Endothelial cell of umbilical vein (primary cell): ENCODE results near the gene ENC1. TPM values are rescaled to one million over a fixed set of nuclear protein-coding genes. Genes with fewer than 3 reads are reported as not detected.

Experiments used
- BruUV-seq: library from RNA; stranded (reverse); fragments of 400-500 nt; replicated peaks from 2 replicates; lab custom pipeline; 2021; lab: Mats Ljungman, UMichigan
- CTCF ChIA-PET: fragments of 300-600, 350-600 bp; sonication (Branson Sonifier 250); formaldehyde crosslinking; loops from one replicate; lab custom pipeline; 2021; ENCODE audit warnings: antibody characterized with exemption, inconsistent platforms; lab: Charles Lee
- POLR2A ChIA-PET: fragments of 300-600, 350-600 bp; sonication (Branson Sonifier 250); formaldehyde crosslinking; loops from one replicate; lab custom pipeline; 2021; ENCODE audit warnings: antibody characterized with exemption, inconsistent platforms; lab: Charles Lee
- DNase-seq: peaks from one replicate; pipeline ENCODE4 v3.0.0-alpha.2; 2011; ENCODE audit warnings: low read depth, low spot score
- FAIRE-seq: peaks from 2 replicates; lab custom pipeline; 2011; peaks lifted over from hg19 to GRCh38; lab: Jason Lieb, UNC
- H2AFZ ChIP-seq: 2 replicates; pipeline ENCODE4 v1.6.0; 2012; ENCODE audit warnings: low read depth, low read length, control low read depth, inconsistent platforms
- H3K27ac ChIP-seq: 2 replicates; pipeline ENCODE4 v1.5.1; 2011; ENCODE audit warnings: low read depth, mild to moderate bottlenecking, control low read depth, low read length, moderate library complexity; ENCODE audit not compliant: insufficient read depth
- H3K27me3 ChIP-seq, 2 experiments: 2 replicates each; pipeline versions ENCODE4 v1.6.0 to v1.6.1; 2011; ENCODE audit warnings: low read length in 2 of 2, mixed read lengths in 1 of 2; ENCODE audit not compliant: control insufficient read depth in 2 of 2, insufficient read depth in 2 of 2
- H3K36me3 ChIP-seq, 2 experiments: 2 replicates in 1 of 2; 3 replicates in 1 of 2; pipeline ENCODE4 v1.5.1; 2011; ENCODE audit warnings: low read length in 2 of 2, mild to moderate bottlenecking in 1 of 2, moderate library complexity in 1 of 2; ENCODE audit not compliant: control insufficient read depth in 2 of 2, insufficient read depth in 2 of 2; ENCODE audit errors: extremely low read depth in 1 of 2
- H3K4me1 ChIP-seq: 3 replicates; pipeline ENCODE4 v1.5.1; 2011; ENCODE audit warnings: mild to moderate bottlenecking, low read length; ENCODE audit not compliant: control insufficient read depth, insufficient read depth; ENCODE audit errors: extremely low read depth
- H3K4me2 ChIP-seq: 2 replicates; pipeline ENCODE4 v1.6.1; 2011; ENCODE audit warnings: low read length, control low read depth, mixed read lengths; ENCODE audit not compliant: insufficient read depth
- H3K4me3 ChIP-seq, 3 experiments: fragments of 200-600 bp in 1 of 3; sonication (generic), shearing (Covaris generic) in 1 of 3; replicated peaks in 1 of 3; 2 replicates each; pipeline ENCODE4 v1.5.1; 2011 to 2016; ENCODE audit warnings: control low read depth in 3 of 3, low read length in 3 of 3, mild to moderate bottlenecking in 2 of 3, inconsistent platforms in 1 of 3, low read depth in 1 of 3, moderate library complexity in 1 of 3; ENCODE audit not compliant: insufficient read depth in 1 of 3
- H3K79me2 ChIP-seq: 2 replicates; pipeline ENCODE4 v1.6.0; 2012; ENCODE audit warnings: low read length, inconsistent platforms; ENCODE audit not compliant: control insufficient read depth, insufficient read depth
- H3K9ac ChIP-seq: replicated peaks from 2 replicates; pipeline ENCODE3; 2011; ENCODE audit warnings: low read length, control low read depth; ENCODE audit not compliant: insufficient read depth; ENCODE audit errors: extremely low read depth
- H3K9me1 ChIP-seq: replicated peaks from 3 replicates; pipeline ENCODE4 v1.6.0; 2011; ENCODE audit warnings: mild to moderate bottlenecking, low read length; ENCODE audit not compliant: control insufficient read depth, insufficient read depth; ENCODE audit errors: extremely low read depth
- H3K9me3 ChIP-seq: replicated peaks from 2 replicates; pipeline ENCODE4 v1.5.1; 2012; ENCODE audit warnings: low read length, inconsistent platforms; ENCODE audit not compliant: control insufficient read depth, insufficient read depth
- H4K20me1 ChIP-seq: replicated peaks from 2 replicates; pipeline ENCODE3; 2011; ENCODE audit warnings: mild to moderate bottlenecking, low read length; ENCODE audit not compliant: control insufficient read depth, insufficient read depth; ENCODE audit errors: extremely low read depth
- FOS ChIP-seq: IDR thresholded peaks from 2 replicates; pipeline ENCODE4 v1.6.1; 2011; ENCODE audit warnings: mild to moderate bottlenecking, low read length, moderate library complexity, borderline replicate concordance; ENCODE audit not compliant: insufficient read depth
- GATA2 ChIP-seq: IDR thresholded peaks from 2 replicates; pipeline ENCODE4 v1.7.0; 2011; ENCODE audit warnings: low read depth, mild to moderate bottlenecking, moderate library complexity, mixed read lengths, low read length; ENCODE audit not compliant: insufficient read length, insufficient read depth
- JUN ChIP-seq: IDR thresholded peaks from 2 replicates; pipeline ENCODE4 v1.6.1; 2011; ENCODE audit warnings: borderline replicate concordance, low read depth; ENCODE audit not compliant: insufficient read length, insufficient read depth
- MYC ChIP-seq: IDR thresholded peaks from one replicate; pipeline ENCODE4 v1.6.1; 2011; ENCODE audit warnings: mild to moderate bottlenecking, low read depth, low read length
- dilution Hi-C: fragments of 300-500 bp; cut with MboI; formaldehyde crosslinking; loops from one replicate; pipeline ENCODE4 v1.15.0; 2019; ENCODE audit warnings: low sequenced_read_pairs; ENCODE audit not compliant: extremely low pct_ligation_motif_present
- intact Hi-C: fragments of 100-400 bp; cut with micrococcal nuclease; formaldehyde crosslinking; loops from one replicate; pipeline ENCODE4 v1.10.0; 2022
- polyA plus RNA-seq, 4 experiments: library from polyadenylated mRNA; depleted of rRNA in 3 of 4; stranded (reverse) in 3 of 4; unstranded in 1 of 4; fragments of >200 nt; gene quantifications; 2 replicates each; pipeline versions ENCODE4 v1.2.1 to v1.2.3, GENCODE V29; 2011 to 2012; ENCODE audit warnings: missing spikeins in 1 of 4
- total RNA-seq: library from RNA; stranded (reverse); gene quantifications from 2 replicates; pipeline ENCODE4 v1.2.3, GENCODE V29; 2021
- TF ChIP-seq, protein P1 (sequence below), 2 donors: IDR thresholded peaks; 1 replicate in 1 of 2; 2 replicates in 1 of 2; pipeline ENCODE4 v1.5.1; 2011; ENCODE audit warnings: low read length in 2 of 2, mild to moderate bottlenecking in 2 of 2, moderate library complexity in 2 of 2, control low read depth in 1 of 2, inconsistent platforms in 1 of 2, low read depth in 1 of 2; ENCODE audit not compliant: insufficient read depth in 1 of 2; ENCODE audit errors: extremely low read depth in 1 of 2
- TF ChIP-seq, protein P2 (sequence below): IDR thresholded peaks from 2 replicates; pipeline ENCODE4 v1.6.1; 2011; ENCODE audit not compliant: insufficient read depth, insufficient read length

ENC1 gene
- total and polyA plus RNA-seq, 2 donors (not counting 3 experiments of a cell fraction or from before 2014, with no cell fraction given), result 42.2 to 53.3 TPM

DNA sequence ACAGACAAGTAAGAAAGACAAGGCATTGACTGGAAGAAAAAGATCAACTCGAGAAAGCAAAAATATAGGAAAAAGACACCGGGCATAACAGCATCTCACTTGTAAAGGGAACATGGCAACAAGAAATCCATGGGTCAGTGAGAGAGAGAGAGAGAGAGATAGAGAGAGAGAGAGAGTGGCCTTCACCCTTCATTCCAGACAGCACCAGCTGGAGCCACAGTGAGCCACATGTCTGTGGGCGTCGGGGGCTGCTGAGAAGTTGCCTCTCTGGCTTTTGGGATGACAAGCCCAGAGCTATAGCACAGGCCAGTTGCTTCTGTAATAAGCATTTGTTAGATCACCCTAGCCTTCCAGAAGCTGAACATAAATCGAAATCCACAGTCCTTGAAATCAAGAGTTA is 20.3 kb upstream of the ENC1 start:
- no peaks in the 10 kb centered on the region for H3K9me3 ChIP-seq
- no TSS peak for BruUV-seq
- no peak overlapping the region for H3K9ac ChIP-seq
- intact Hi-C loops (no loop called here), dilution Hi-C loops (no loop called here)
- H2AFZ ChIP-seq, result no peak overlapping the region
- H3K4me3 ChIP-seq, result no peak overlapping the region
- H3K27me3 ChIP-seq, result peaks cover 2 to 8% of the 10 kb centered on the region in 2 experiments
- no peak overlapping the region for H3K27ac ChIP-seq
- ChIA-PET CTCF (no interaction called here), POLR2A (no interaction called here)
- no peaks in the 10 kb centered on the region for H3K36me3 ChIP-seq
- FAIRE-seq, result no peak
- peaks cover 2% of the 10 kb centered on the region for H3K4me1 ChIP-seq
- H3K9me1 ChIP-seq, result no peaks in the 10 kb centered on the region
- TF ChIP-seq, protein P1, sequence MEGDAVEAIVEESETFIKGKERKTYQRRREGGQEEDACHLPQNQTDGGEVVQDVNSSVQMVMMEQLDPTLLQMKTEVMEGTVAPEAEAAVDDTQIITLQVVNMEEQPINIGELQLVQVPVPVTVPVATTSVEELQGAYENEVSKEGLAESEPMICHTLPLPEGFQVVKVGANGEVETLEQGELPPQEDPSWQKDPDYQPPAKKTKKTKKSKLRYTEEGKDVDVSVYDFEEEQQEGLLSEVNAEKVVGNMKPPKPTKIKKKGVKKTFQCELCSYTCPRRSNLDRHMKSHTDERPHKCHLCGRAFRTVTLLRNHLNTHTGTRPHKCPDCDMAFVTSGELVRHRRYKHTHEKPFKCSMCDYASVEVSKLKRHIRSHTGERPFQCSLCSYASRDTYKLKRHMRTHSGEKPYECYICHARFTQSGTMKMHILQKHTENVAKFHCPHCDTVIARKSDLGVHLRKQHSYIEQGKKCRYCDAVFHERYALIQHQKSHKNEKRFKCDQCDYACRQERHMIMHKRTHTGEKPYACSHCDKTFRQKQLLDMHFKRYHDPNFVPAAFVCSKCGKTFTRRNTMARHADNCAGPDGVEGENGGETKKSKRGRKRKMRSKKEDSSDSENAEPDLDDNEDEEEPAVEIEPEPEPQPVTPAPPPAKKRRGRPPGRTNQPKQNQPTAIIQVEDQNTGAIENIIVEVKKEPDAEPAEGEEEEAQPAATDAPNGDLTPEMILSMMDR (IDR thresholded peaks at IDR 0.05; ENCODE audit: extremely low read depth in 1 of 2, insufficient read depth in 1 of 2, low read depth in 1 of 2, low read length in 2 of 2), result no peak
- TF ChIP-seq, protein P2, sequence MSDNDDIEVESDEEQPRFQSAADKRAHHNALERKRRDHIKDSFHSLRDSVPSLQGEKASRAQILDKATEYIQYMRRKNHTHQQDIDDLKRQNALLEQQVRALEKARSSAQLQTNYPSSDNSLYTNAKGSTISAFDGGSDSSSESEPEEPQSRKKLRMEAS, result no peak
- TF ChIP-seq JUN (no peak), GATA2 (no peak), FOS (no peak)
- no peak for DNase-seq
- no peak overlapping the region for H3K4me2 ChIP-seq
- no peaks in the 10 kb centered on the region for H3K79me2 ChIP-seq
- H4K20me1 ChIP-seq, result no peaks in the 10 kb centered on the region

DNA sequence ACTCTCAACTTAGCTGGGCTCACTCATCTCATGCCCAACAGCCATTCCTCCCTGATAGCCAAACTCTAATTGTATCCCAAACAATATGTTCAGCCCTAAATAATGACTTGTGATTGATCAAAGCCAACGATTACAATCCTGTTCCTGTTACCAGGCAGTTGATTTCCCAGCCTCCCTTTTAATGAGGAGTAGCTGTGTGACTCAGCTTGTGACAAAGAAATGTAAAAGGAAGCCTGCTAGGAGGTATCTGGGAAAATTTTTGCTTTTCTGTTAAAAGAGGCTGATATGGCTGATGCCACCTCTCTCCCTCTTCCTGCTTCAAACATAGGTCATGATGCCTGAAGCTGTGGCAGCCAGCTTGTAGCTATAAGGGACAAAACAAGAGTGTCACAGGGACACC is 19.6 kb upstream of the ENC1 start:
- Histone ChIP-seq H3K27me3 (peaks cover 2 to 3% of the 10 kb centered on the region in 2 experiments), H3K27ac (no peak overlapping the region), H3K9ac (no peak overlapping the region), H3K9me3 (no peaks in the 10 kb centered on the region), H3K4me3 (no peak overlapping the region), H3K4me2 (no peak overlapping the region), H3K9me1 (no peaks in the 10 kb centered on the region), H4K20me1 (no peaks in the 10 kb centered on the region), H3K36me3 (no peaks in the 10 kb centered on the region), H3K79me2 (no peaks in the 10 kb centered on the region), H3K4me1 (peaks cover 2% of the 10 kb centered on the region), H2AFZ (no peak overlapping the region)
- BruUV-seq, result no TSS peak
- CTCF ChIA-PET, result interaction anchor here (0.6 kb wide), 1 partner anchor 529 kb away, joined by 4 read pairs; no protein-coding TSS in a partner anchor
- dilution Hi-C loops (no loop called here), intact Hi-C loops (no loop called here)
- POLR2A ChIA-PET, result no interaction called here
- FAIRE-seq (peak; percentile 65), DNase-seq (no peak)
- TF ChIP-seq FOS (peak; percentile 13), MYC (no peak)
